Parathyroid adenoma (tissue), 2 donors: ENCODE measurements around the gene CEP76.
"Not testable (repeated sequence)": the region's sequence is repeated elsewhere in the genome, so short reads cannot be mapped to it uniquely, and the experiment has no call there.

Experiments
- H2AFZ ChIP-seq: fragments of 300-600 bp; sonication (generic); one replicate; pipeline ENCODE4 v1.7.0; 2017; ENCODE audit warnings: antibody characterized with exemption, mild to moderate bottlenecking
- H3K27ac ChIP-seq: fragments of 300-600 bp; sonication (generic); one replicate; pipeline ENCODE4 v1.7.0; 2017
- H3K27me3 ChIP-seq: fragments of 300-600 bp; sonication (generic); one replicate; pipeline ENCODE4 v1.7.0; 2017; ENCODE audit warnings: low read length; ENCODE audit not compliant: control insufficient read depth, insufficient read depth
- H3K36me3 ChIP-seq: fragments of 300-600 bp; sonication (generic); one replicate; pipeline ENCODE4 v1.7.0; 2017; ENCODE audit warnings: low read length; ENCODE audit not compliant: control insufficient read depth, insufficient read depth
- H3K4me1 ChIP-seq: fragments of 300-600 bp; sonication (generic); one replicate; pipeline ENCODE4 v1.7.0; 2017; ENCODE audit warnings: control low read depth
- H3K4me2 ChIP-seq: fragments of 300-600 bp; sonication (generic); one replicate; pipeline ENCODE4 v1.7.0; 2017; ENCODE audit warnings: low read length
- H3K4me3 ChIP-seq: fragments of 300-600 bp; sonication (generic); one replicate; pipeline ENCODE4 v1.7.0; 2017; ENCODE audit warnings: low read depth, low read length
- H3K79me2 ChIP-seq: fragments of 300-600 bp; sonication (generic); one replicate; pipeline ENCODE4 v1.7.0; 2017; ENCODE audit warnings: control low read depth
- H3K9ac ChIP-seq: fragments of 300-600 bp; sonication (generic); one replicate; pipeline ENCODE4 v1.7.0; 2017; ENCODE audit warnings: mild to moderate bottlenecking
- H3K9me3 ChIP-seq: fragments of 300-600 bp; sonication (generic); one replicate; pipeline ENCODE4 v1.7.0; 2017; ENCODE audit warnings: low read length; ENCODE audit not compliant: control insufficient read depth
- TF ChIP-seq, protein P1 (sequence below): fragments of 300-600 bp; sonication (generic); IDR thresholded peaks from one replicate; pipeline ENCODE4 v1.7.0; 2017; ENCODE audit warnings: antibody characterized with exemption, mild to moderate bottlenecking
- donor health status: primary hyperparathyroidism.

The CEP76 gene

DNA sequence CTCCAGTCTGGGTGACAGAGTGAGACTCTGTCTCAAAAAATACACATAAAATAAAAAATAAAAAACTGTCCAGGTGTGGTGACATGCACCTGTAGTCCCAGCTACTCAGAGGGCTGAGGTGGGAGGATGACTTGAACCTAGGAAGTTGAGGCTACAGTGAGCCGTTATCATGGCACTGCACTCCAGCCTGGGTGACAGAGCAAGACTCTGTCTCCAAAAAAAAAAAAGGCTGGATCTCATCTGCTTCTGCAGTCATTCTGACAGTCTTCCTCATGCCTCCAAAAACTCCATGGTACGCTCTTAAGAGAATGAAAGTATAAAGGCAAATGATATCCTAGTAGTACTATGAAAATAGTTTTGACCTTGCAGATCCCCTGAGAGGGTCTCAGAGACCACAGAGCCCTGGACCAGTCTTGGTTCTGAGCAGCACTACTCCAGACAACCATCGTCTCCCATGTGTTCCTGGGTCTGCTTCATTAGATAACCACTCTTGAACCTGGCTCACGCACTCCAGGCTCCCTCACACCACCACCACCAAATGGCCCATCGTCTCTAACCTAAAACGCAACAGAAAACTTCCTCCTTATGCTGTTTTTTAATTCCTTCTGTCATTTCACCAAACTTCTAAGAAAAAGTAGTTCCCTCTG lies 70.6 kb downstream of the CEP76 start:
- Histone ChIP-seq H3K9me3 (no peaks in the 10 kb centered on the region), H3K9ac (no peak overlapping the region), H3K27me3 (no peaks in the 10 kb centered on the region), H3K36me3 (no peaks in the 10 kb centered on the region), H3K27ac (no peak overlapping the region), H3K4me3 (no peak overlapping the region), H3K79me2 (peaks cover 11% of the 10 kb centered on the region), H2AFZ (no peak overlapping the region), H3K4me1 (no peaks in the 10 kb centered on the region), H3K4me2 (no peak overlapping the region)
- TF ChIP-seq, protein P1, sequence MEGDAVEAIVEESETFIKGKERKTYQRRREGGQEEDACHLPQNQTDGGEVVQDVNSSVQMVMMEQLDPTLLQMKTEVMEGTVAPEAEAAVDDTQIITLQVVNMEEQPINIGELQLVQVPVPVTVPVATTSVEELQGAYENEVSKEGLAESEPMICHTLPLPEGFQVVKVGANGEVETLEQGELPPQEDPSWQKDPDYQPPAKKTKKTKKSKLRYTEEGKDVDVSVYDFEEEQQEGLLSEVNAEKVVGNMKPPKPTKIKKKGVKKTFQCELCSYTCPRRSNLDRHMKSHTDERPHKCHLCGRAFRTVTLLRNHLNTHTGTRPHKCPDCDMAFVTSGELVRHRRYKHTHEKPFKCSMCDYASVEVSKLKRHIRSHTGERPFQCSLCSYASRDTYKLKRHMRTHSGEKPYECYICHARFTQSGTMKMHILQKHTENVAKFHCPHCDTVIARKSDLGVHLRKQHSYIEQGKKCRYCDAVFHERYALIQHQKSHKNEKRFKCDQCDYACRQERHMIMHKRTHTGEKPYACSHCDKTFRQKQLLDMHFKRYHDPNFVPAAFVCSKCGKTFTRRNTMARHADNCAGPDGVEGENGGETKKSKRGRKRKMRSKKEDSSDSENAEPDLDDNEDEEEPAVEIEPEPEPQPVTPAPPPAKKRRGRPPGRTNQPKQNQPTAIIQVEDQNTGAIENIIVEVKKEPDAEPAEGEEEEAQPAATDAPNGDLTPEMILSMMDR: no peak

DNA sequence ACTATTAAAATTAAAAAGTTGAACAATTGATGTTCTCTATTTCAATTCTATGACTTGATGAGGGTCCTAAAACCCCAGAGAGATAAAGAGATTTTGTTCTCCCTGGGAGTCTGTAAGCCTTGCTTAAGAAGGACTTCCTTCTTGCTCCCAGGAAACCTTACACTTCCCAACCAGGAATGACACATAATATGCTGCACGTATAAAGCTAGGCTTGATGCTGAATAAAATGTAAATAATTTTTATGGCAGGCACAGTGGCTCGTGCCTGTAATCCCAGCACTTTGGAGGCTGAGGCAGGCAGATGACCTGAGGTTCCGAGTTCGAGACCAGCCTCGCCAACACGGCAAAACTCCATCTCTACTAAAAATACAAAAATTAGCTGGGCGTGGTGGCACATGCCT lies 72.4 kb downstream of the CEP76 start:
- no peaks in the 10 kb centered on the region for H3K36me3 ChIP-seq
- H3K4me2 ChIP-seq: no peak overlapping the region
- H3K27me3 ChIP-seq: no peaks in the 10 kb centered on the region
- TF ChIP-seq, protein P1: no peak
- H3K9ac ChIP-seq: no peak overlapping the region
- no peak overlapping the region for H2AFZ ChIP-seq
- H3K79me2 ChIP-seq: peaks cover 11% of the 10 kb centered on the region
- no peaks in the 10 kb centered on the region for H3K9me3 ChIP-seq
- no peak overlapping the region for H3K4me3 ChIP-seq
- peaks cover 3% of the 10 kb centered on the region for H3K4me1 ChIP-seq
- H3K27ac ChIP-seq: no peak overlapping the region

DNA sequence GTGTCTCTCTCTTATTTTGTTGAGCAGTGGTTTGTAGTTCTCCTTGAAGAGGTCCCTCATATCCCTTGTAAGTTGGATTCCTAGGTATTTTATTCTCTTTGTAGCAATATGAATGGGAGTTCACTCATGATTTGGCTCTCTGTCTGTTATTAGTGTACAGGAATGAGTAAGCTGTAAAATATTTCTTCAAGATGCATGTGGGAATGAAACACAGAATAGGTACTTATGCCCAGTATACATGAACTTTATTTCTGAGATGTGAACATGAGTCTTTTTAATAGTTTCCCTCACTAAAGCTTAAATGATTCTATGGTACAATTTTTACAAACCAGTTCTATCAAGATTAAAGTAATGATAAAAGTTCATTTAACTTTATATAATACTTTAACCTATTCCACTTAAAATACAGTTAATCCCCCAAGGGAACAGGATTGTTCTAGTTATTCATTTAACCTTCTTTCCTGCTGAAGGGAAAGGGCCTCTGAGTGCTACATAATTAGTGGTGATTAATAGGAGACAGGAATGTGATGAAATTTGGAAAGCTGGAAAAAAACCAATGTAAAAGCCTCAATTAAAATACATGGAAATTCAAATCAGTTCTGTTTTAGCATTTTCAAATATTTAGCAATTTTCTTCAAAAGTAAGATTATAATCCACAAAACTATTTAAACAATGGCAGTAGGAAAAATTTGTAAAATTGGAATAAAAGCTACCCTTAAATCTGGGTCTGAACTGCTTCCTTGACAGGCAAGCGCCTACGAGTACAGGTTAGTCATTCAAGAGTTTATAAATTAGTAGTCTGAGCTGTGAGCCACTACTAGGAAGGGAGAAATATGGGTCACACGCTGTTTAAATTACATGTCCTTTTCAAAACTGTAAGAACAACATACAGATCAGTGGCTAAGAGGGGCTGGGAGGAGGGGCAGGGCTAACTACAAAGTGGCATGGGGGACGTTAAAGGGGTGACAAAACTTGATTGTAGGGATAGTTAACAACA lies 73.5 kb downstream of the CEP76 start:
- Histone ChIP-seq H3K79me2 (peaks cover 11% of the 10 kb centered on the region), H3K9ac (no peak overlapping the region), H3K4me1 (peaks cover 4% of the 10 kb centered on the region), H3K9me3 (no peaks in the 10 kb centered on the region), H3K4me2 (no peak overlapping the region), H3K27ac (no peak overlapping the region), H3K4me3 (no peak overlapping the region), H3K36me3 (no peaks in the 10 kb centered on the region), H2AFZ (no peak overlapping the region), H3K27me3 (no peaks in the 10 kb centered on the region)
- TF ChIP-seq, protein P1: no peak

DNA sequence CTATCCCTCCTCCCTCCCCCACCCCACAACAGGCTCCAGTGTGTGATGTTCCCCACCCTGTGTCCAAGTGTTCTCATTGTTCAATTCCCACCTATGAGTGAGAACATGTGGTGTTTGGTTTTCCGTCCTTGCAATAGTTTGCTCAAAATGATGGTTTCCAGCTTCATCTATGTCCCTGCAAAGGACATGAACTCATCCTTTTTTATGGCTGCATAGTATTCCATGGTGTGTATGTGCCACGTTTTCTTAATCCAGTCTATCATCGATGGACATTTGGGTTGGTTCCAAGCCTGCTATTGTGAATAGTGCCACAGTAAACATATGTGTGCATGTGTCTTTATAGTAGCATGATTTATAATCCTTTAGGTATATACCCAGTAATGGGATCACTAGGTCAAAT lies 75.3 kb downstream of the CEP76 start:
- H3K79me2 ChIP-seq: peaks cover 11% of the 10 kb centered on the region
- not testable (repeated sequence) for H3K4me2 ChIP-seq, H3K9me3 ChIP-seq, H3K36me3 ChIP-seq, H3K27ac ChIP-seq, H3K27me3 ChIP-seq, H2AFZ ChIP-seq, H3K4me1 ChIP-seq, H3K4me3 ChIP-seq, H3K9ac ChIP-seq

DNA sequence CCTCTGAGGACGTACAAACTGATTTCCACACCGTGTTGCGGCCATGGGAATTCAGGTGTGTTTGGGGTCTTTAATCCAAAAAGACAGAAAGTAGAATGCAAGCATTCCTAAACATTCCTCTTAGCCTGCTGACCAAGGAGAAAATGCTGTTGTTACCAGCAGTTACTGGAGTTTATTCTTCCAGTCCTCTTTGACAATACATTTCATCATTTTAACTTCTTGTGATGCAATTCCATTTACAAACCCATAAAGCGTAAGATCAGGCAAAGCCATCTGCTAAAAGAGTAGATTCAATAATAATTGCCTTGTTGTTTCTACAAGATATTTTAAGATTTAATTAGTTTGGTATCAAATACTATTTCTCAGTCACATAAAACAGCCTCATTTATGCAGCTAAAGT lies 77.3 kb downstream of the CEP76 start:
- H3K27me3 ChIP-seq: no peaks in the 10 kb centered on the region
- no peak overlapping the region for H3K4me2 ChIP-seq
- no peak overlapping the region for H3K27ac ChIP-seq
- no peaks in the 10 kb centered on the region for H3K36me3 ChIP-seq
- no peaks in the 10 kb centered on the region for H3K9me3 ChIP-seq
- no peak overlapping the region for H3K9ac ChIP-seq
- peaks cover 4% of the 10 kb centered on the region for H3K4me1 ChIP-seq
- H3K4me3 ChIP-seq: no peak overlapping the region
- H3K79me2 ChIP-seq: peaks cover 8% of the 10 kb centered on the region
- H2AFZ ChIP-seq: no peak overlapping the region
- TF ChIP-seq, protein P1: no peak
